Activated gamma-delta T cell treated with anti-CD3 and anti-CD28 coated beads, Interleukin-2, amount 50 U/mL, for 16 hours (primary cell): ENCODE data around the gene PTGS1.
"Not testable (repeated sequence)": the region's sequence is repeated elsewhere in the genome, so short reads cannot be mapped to it uniquely, and the experiment has no call there.

Experiments used
- DNase-seq: peaks from one replicate; pipeline ENCODE4 v3.0.0-alpha.2; 2020; ENCODE audit warnings: low read depth

PTGS1 gene

GRCh38 chr9:122370869-122371755 is at the start of gene PTGS1:
Gene PTGS1, plus strand, starts transcription at chr9:122371024. Its CDS starts 61 bp downstream, at chr9:122371085.
- no peak for DNase-seq

DNA sequence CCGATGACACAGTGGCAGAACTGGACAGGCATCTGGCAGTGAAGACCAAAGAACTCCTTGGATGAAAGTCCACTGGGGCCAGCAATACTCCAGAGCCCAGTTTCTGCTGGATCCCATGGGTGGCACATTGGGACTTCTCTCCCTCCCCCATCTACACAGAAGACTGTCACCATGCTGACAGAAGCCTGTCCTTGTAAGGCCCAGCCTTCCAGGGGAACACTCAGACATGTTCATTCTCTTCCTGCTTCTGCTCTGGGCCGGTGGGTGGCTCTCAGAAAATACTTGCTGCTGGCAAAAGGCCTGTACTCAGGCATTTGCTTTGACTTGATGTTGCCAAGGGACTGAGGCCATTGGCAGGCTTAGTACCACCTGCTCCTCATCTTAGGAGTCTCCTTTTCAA is 48.3 kb upstream of the PTGS1 start:
- DNase-seq, result no peak

GRCh38 chr9:122324665-122325064 is 46.2 kb upstream of the PTGS1 start:
- DNase-seq, result not testable (repeated sequence)

- DNase-seq, result no peak
These were observed 45.7 kb upstream of the PTGS1 start for GRCh38 chr9:122325124-122325523.

GRCh38 chr9:122327175-122327574 is 43.6 kb upstream of the PTGS1 start:
- DNase-seq, result no peak

GRCh38 chr9:122329597-122329996 is 41.2 kb upstream of the PTGS1 start:
- no peak for DNase-seq

GRCh38 chr9:122330466-122330865 is 40.4 kb upstream of the PTGS1 start:
- not testable (repeated sequence) for DNase-seq

GRCh38 chr9:122331523-122331927 is 39.3 kb upstream of the PTGS1 start:
- no peak for DNase-seq

DNA sequence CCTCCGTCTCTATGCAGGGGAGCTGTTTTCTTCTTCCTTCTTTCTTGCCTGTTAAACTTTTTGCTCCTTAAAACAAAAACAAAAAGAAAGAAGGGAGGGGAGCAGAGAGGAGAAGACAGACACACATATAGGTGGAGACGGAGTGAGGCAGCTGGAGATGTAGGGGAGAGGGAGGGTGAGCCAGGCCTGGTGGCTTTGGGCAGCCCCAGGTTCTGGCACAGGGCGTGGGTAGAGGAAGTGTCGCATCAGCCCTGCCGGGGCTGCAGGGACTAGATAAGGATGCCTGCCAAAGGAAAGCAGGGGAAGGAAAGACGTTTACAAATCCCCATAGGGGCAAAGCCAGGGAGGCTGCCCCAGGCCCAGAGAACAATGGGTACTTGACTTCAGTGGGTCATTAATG is 38.7 kb upstream of the PTGS1 start:
- DNase-seq, result no peak

DNA sequence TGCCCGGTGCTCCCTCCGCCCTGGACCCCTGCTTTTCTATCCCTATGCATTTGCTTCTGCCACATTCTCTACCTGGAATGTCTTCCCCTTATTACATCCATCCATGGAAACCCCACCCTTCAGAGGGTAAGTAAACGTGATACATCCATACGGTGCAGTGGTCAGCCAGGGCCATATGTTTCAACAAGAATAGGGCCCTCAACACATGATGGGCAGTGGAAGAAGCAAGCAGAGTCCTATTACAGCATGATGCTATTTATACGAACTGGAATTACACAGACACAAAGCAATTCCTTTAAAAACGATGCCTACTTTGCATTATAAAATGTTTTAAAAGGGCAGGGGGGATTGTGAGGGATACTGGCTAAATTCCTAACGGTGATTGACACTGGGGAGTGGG is 38.2 kb upstream of the PTGS1 start:
- no peak for DNase-seq

DNA sequence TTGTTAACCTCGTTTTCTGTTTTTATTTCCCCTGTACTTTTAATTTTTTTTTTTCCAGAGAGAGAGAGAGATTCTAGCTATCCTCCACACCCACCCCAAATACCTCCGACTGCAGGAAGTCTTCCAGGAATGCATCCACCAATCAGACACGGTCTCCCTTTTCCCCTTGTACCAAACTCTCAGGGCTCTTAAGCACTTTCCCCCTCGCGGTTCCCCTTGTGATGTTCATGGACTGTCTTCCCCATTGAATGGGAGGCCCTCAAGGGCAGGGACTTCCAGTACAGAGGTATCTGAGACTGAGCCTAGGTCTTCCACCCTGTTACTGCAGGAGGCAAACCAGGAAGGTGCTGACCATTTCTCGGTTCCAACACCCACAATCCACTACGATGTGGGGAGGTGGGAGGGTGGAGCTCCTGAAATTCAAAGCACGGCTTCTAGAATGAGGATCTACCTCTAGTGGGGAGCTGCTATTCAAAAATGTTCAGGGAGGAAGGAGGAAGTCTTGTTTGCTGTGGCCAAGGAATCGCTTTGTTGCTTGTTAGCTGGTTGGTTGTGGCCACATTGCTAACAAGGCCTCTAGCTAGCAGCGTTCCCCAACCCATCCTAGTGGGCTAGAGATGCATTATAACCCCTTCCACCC is 37.5 kb upstream of the PTGS1 start:
- DNase-seq, result no peak

DNA sequence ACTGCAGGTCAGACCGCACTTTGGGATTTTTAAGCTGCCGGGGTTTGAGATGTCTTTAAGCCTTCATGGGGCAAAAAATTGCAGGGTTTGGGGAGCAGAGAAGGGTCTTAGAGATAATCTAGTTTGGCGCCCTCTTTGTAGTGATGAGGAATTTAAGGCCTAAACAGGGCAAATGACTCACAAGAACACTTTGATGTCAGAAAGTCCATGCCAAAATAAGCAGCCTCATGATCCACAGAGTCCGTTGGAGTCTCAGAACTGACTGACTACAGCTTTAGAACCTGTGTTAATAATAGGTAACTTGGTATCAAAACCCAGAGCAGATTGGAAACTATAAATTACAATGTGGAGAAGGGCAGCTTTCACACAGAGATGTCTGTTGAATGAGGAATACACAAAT is 35.9 kb upstream of the PTGS1 start:
- no peak for DNase-seq

GRCh38 chr9:122336189-122336588 is 34.6 kb upstream of the PTGS1 start:
- no peak for DNase-seq

- DNase-seq, result no peak
These were observed 33.8 kb upstream of the PTGS1 start for GRCh38 chr9:122336866-122337555.

DNA sequence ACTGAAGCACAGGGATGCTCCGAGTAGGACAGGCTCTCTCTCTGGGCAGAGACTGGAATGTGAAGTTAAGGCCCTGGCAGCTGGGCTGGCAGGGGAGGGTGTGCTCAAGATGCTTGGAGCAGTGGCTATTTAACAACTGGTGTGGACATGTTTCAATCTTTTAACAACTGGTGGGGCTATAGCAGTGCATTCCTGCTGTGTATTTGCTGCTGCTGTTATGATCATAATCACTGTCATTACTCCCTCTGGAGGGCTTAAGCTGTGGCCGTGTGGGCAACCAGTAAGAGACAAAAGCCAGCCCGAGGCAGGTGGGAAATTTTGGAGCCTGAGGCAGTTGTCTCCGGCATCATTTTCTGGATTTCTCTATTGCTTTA is 33.3 kb upstream of the PTGS1 start:
- no peak for DNase-seq

- no peak for DNase-seq
These were observed 32.3 kb upstream of the PTGS1 start for GRCh38 chr9:122338536-122338935.

- DNase-seq, result no peak
These were observed 31.8 kb upstream of the PTGS1 start for GRCh38 chr9:122338994-122339393.

GRCh38 chr9:122339579-122339978 is 31.2 kb upstream of the PTGS1 start:
- DNase-seq, result no peak

DNA sequence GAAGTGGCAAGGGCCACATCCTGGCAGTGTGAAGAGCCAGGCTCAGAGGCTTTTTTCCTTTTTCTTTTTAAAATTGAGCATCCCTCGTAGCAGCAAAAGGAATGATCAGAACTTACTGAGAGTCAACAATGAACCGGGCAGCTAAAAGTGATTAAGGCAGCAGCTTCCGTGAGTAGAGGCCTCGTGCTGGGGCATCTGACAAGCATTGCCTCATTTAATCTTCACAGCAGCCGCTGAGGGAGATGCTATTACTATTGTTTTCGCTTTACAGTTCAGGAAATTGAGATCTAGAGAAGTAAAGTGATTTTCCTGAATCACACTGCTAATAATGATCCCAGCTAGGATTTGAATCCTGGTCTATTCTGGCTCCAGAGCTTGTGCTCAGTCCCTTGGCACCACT is 30.7 kb upstream of the PTGS1 start:
- DNase-seq, result no peak

- no peak for DNase-seq
These were observed 28.3 kb upstream of the PTGS1 start for GRCh38 chr9:122342323-122343050.

- no peak for DNase-seq
These were observed 24.1 kb upstream of the PTGS1 start for GRCh38 chr9:122346478-122347347.
